Pancreas (tissue), 10 donors: Measurements from ENCODE around the gene PSMD6. TPM values are rescaled to one million over a fixed set of nuclear protein-coding genes. Genes with fewer than 3 reads are reported as not detected.

Source experiments
- ATAC-seq, 4 donors: fragments of 200-7000 bp; cut with Tn5 transposase; one replicate each; pipeline versions ENCODE4 v1.8.0 to v1.9.1; 2020; ENCODE audit warnings: mild to moderate bottlenecking in 4 of 4, moderate library complexity in 4 of 4
- DNase-seq, 6 donors: peaks; one replicate each; pipeline ENCODE4 v3.0.0-alpha.2; 2020
- FAIRE-seq: peaks from 2 replicates; lab custom pipeline; 2012; peaks lifted over from hg19 to GRCh38; lab: Jason Lieb, UNC
- H3K27ac ChIP-seq, 4 donors: fragments of 200-600 bp; sonication (generic); 1 replicate in 3 of 4; 2 replicates in 1 of 4; pipeline versions ENCODE4 v1.5.0 to v1.8.0; 2020
- H3K27me3 ChIP-seq, 4 donors: fragments of 200-600 bp; one replicate each; pipeline ENCODE4 v1.8.0; 2021
- H3K36me3 ChIP-seq, 3 donors: fragments of 200-600 bp; sonication (generic) in 1 of 3; one replicate each; pipeline versions ENCODE4 v1.5.0 to v1.8.0; 2020 to 2021
- H3K4me1 ChIP-seq, 3 donors: fragments of 200-600 bp; one replicate each; pipeline ENCODE4 v1.8.0; 2021
- H3K4me3 ChIP-seq, 4 donors: fragments of 200-600 bp; sonication (generic) in 2 of 4; one replicate each; pipeline versions ENCODE4 v1.5.0 to v1.8.0; 2020 to 2021
- H3K9me3 ChIP-seq, 4 donors: fragments of 200-600 bp; one replicate each; pipeline ENCODE4 v1.8.0; 2021
- CTCF ChIP-seq, 4 donors: fragments of 200-600 bp; sonication (generic) in 3 of 4; IDR thresholded peaks; one replicate each; pipeline versions ENCODE4 v1.5.0 to v1.8.0; 2021; ENCODE audit warnings: antibody characterized with exemption in 4 of 4
- WGBS, 2 donors: extraction: QIAGEN DNeasy Blood & Tissue Kit; methylation state at CpG; one replicate each; pipeline ENCODE4 v1.1.7; 2013; 5-methylcytosine and 5-hydroxymethylcytosine counted together
- intact Hi-C, 3 donors: fragments of 100-400 bp; cut with DNase I; formaldehyde crosslinking; loops; one replicate each; pipeline versions ENCODE4 v1.11.1 to v1.14.2; 2022
- polyA plus RNA-seq, 2 donors: library from polyadenylated mRNA; stranded (reverse); fragments of 200-250 nt; gene quantifications; one replicate each; pipeline ENCODE4 v1.2.3, GENCODE V29; 2013
- total RNA-seq, 6 donors: library from RNA; stranded (reverse); fragmentation: NEBNext Ultra II Directional in 4 of 6; extraction: Animal tissue kit (Norgen Biotek cat#: 25700) in 4 of 6; gene quantifications; one replicate each; pipeline versions ENCODE4 v1.2.1 to v1.2.4, GENCODE V29; 2021 to 2023
- donor health status: healthy with polysubstance abuse.
- donor health status: DM: no; HTN: no; CAD: no; lungs with moderate emphysema.
- donor health status: DM: no; HTN: no; CAD: no.
- donor health status: control.
- donor health status: control.
- donor health status: Bipolar disorder and iron deficiency.
- donor health status: DM: yes; HTN: yes; CAD: no.
- donor health status: DM: no; HTN: no; CAD: no.
- donor health status: DM: no; HTN: no; CAD: no.
- donor health status: DM: yes; HTN: yes; CAD: no.

The PSMD6 gene
- total and polyA plus RNA-seq, 8 donors, result 73.7 to 220 (median 114) TPM

- ATAC-seq (no peak), FAIRE-seq (no peak), DNase-seq (no peak)
- Histone ChIP-seq H3K36me3 (no peaks in the 10 kb centered on the region), H3K4me1 (no peaks in the 10 kb centered on the region), H3K9me3 (no peaks in the 10 kb centered on the region), H3K4me3 (no peak overlapping the region), H3K27ac (no peak overlapping the region), H3K27me3 (no peaks in the 10 kb centered on the region)
- intact Hi-C loops, result no loop called here
- no peak for TF ChIP-seq CTCF (IDR thresholded peaks at IDR 0.05)
- WGBS, 2 donors, result 80 to 93% methylated on average over 2 of the region's 2 CpGs
These were observed 41.5 kb upstream of the PSMD6 start for GRCh38 chr3:64064804-64065203.

DNA sequence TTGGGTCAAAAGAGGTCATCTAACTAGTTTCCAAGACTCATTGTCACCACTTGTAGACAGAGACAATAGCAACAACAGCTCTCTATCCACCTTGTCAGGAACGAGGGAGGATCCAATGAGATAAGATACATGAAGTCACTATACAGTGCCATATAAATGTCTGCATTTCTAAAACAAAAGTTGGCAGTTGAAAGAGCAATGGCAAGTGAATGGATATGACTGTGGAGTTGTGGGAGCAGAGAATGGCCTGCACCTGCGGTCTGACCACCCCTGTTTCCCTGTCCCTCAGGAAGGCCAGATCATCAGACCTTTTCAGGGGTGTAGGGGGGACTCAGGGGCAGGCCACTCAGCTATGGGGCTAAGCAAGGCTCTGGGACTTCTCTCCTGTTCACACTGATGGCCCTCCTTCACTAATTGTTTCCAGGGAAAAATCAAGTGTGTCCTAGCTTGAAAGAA is 40.7 kb upstream of the PSMD6 start:
- Histone ChIP-seq H3K9me3 (no peaks in the 10 kb centered on the region), H3K4me1 (no peaks in the 10 kb centered on the region), H3K27ac (no peak overlapping the region), H3K27me3 (no peaks in the 10 kb centered on the region), H3K36me3 (no peaks in the 10 kb centered on the region), H3K4me3 (no peak overlapping the region)
- no peak for ATAC-seq
- DNase-seq, result no peak
- 67 to 79% methylated on average over 2 of the region's 2 CpGs for WGBS, 2 donors
- intact Hi-C loops, result no loop called here
- FAIRE-seq, result no peak
- no peak for TF ChIP-seq CTCF (IDR thresholded peaks at IDR 0.05)

DNA sequence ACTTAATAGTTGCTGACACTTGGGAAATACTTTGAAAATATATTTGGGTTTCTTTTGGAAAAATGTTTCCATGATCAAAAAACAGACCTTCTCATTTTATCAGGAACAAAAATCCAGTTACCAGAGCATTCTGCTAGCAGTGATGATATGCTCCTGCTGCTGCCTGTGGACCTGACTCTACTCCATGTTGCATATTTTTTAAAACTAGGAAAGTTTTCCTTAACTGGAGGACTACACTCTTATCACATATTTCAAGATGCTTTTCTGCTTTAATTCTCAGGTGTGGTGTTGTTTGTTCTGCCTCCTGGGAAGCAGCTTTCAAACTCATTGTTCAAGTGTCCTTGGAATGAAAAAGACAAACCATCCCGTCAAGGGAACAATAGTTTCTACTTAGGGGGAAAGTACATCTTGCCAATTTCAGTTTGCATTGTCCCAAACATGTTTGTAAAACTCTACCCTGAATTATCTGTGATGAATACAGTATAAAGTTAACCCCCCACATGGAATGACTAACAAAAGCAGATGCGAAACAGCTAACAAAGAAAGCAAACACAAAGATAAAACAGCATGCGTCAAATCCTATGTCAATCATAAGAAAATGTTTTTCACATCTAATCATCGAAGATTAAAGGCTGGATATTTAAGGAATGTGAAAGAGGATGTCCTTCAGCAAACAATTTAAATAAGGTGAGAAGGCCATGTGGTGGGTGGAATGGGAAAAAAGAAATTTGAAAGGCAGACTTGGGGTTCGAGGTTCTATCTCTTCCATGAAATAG is 40.1 kb upstream of the PSMD6 start:
- DNase-seq (no peak), FAIRE-seq (no peak), ATAC-seq (no peak)
- WGBS, 2 donors, result 40% methylated on average over 5 of the region's 5 CpGs
- Histone ChIP-seq H3K4me3 (no peak overlapping the region), H3K27me3 (no peaks in the 10 kb centered on the region), H3K27ac (no peak overlapping the region), H3K36me3 (no peaks in the 10 kb centered on the region), H3K4me1 (no peaks in the 10 kb centered on the region), H3K9me3 (no peaks in the 10 kb centered on the region)
- intact Hi-C loops, result no loop called here
- no peak for TF ChIP-seq CTCF (IDR thresholded peaks at IDR 0.05)

DNA sequence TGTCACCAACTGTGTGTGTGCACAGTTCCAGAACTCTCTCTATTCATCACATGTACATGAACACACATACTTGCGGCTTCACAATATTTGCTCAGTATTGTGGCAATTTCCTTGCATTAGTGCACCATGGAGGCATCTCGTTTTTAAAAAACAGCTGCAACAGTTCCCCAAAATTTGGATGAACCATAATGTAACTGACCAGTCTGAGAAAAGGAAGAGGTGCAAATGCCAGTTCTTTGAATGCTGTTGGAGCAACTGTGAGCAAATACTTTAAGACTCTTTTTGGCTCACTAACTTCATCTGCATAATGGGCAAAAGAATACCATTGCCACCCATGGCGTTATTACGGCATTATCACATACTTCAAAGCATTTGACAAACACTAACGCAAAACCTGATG is 38.3 kb upstream of the PSMD6 start:
- H3K9me3 ChIP-seq, result no peaks in the 10 kb centered on the region
- no peak for TF ChIP-seq CTCF (IDR thresholded peaks at IDR 0.05)
- WGBS, 2 donors, result 65 to 72% methylated on average over 5 of the region's 5 CpGs
- ATAC-seq (no peak), FAIRE-seq (no peak), DNase-seq (no peak)
- no peak overlapping the region for H3K27ac ChIP-seq
- H3K36me3 ChIP-seq, result no peaks in the 10 kb centered on the region
- H3K4me3 ChIP-seq, result no peak overlapping the region
- intact Hi-C loops, result no loop called here
- H3K4me1 ChIP-seq, result no peaks in the 10 kb centered on the region
- H3K27me3 ChIP-seq, result no peaks in the 10 kb centered on the region

DNA sequence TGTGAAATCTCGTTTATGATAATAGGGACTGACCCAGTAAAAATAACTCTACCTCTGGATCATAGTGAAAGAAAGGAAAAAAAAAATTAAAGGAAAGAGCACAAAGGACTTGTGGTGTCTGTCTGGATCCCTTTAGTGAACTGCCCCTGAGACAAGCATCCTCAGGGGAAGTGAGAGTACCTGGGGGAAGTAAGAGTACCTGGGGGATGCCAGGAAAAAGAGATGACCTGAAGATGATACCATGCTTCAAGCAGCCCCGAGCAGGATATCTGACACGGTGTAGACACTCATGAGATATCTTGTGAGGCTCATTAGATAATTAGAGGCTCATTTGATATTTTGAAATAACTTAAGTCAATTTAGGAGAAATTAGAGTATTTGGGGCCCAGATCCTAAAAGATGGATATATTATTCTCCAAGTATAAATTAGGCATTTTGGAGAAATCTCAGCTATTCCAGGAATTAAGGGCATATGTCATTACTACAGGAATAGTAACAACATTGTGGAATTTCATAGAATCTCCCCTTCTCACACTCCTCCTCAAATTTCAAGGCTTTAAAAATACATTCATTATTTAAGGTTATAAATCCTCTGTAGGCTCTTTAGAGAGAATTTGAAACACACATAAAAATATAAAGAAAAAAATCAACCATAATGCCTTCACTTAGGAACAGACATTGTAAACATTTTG is 36.3 kb upstream of the PSMD6 start:
- 76 to 93% methylated on average over 3 of the region's 3 CpGs for WGBS, 2 donors
- no peak for DNase-seq

More for the DNA sequence above, 36.3 kb upstream of the PSMD6 start:
- intact Hi-C loops, result no loop called here
- TF ChIP-seq CTCF (IDR thresholded peaks at IDR 0.05), result no peak
- no peak for ATAC-seq
- Histone ChIP-seq H3K9me3 (no peaks in the 10 kb centered on the region), H3K27ac (no peak overlapping the region), H3K36me3 (no peaks in the 10 kb centered on the region), H3K4me3 (no peak overlapping the region), H3K27me3 (no peaks in the 10 kb centered on the region), H3K4me1 (no peaks in the 10 kb centered on the region)
- FAIRE-seq, result no peak
